Thymus (tissue), 11 donors: ENCODE measurements around the gene AIF1. TPM values are rescaled to one million over a fixed set of nuclear protein-coding genes. Genes with fewer than 3 reads are reported as not detected.

Experiments
- DNase-seq, 9 donors: peaks; one replicate each; pipeline ENCODE4 v3.0.0-alpha.2; 2013; ENCODE audit warnings: low spot score in 9 of 9, low read depth in 6 of 9, missing footprints in 1 of 9
- H3K27ac ChIP-seq, 2 donors: one replicate each; pipeline ENCODE4 v1.5.1; 2013; ENCODE audit warnings: control low read depth in 1 of 2, low read depth in 1 of 2, low read length in 1 of 2, mild to moderate bottlenecking in 1 of 2, moderate library complexity in 1 of 2
- H3K27me3 ChIP-seq, 2 donors: one replicate each; pipeline ENCODE4 v1.5.1; 2013; ENCODE audit warnings: low read length in 1 of 2; ENCODE audit not compliant: control insufficient read depth in 2 of 2, insufficient read depth in 1 of 2
- H3K36me3 ChIP-seq, 2 donors: one replicate each; pipeline ENCODE4 v1.5.1; 2013; ENCODE audit warnings: low read length in 1 of 2, mild to moderate bottlenecking in 1 of 2, moderate library complexity in 1 of 2; ENCODE audit not compliant: control insufficient read depth in 2 of 2, insufficient read depth in 2 of 2
- H3K4me1 ChIP-seq, 2 donors: one replicate each; pipeline ENCODE4 v1.5.1; 2013; ENCODE audit warnings: low read length in 2 of 2; ENCODE audit not compliant: control insufficient read depth in 2 of 2, insufficient read depth in 2 of 2
- H3K4me3 ChIP-seq, 2 donors: one replicate each; pipeline ENCODE4 v1.5.1; 2013; ENCODE audit warnings: low read length in 2 of 2, control low read depth in 1 of 2, mild to moderate bottlenecking in 1 of 2
- H3K9me3 ChIP-seq, 2 donors: one replicate each; pipeline ENCODE4 v1.5.1; 2013; ENCODE audit warnings: low read length in 1 of 2, mild to moderate bottlenecking in 1 of 2; ENCODE audit not compliant: control insufficient read depth in 2 of 2, insufficient read depth in 1 of 2
- WGBS: extraction: QIAGEN DNeasy Blood & Tissue Kit; methylation state at CpG from one replicate; pipeline ENCODE4 v1.1.7; 2013; 5-methylcytosine and 5-hydroxymethylcytosine counted together
- polyA plus RNA-seq: library from polyadenylated mRNA; stranded (reverse); fragments of 200-250 nt; gene quantifications from one replicate; pipeline ENCODE4 v1.2.3, GENCODE V29; 2013
- total RNA-seq: library from RNA; stranded (reverse); fragments of 120-200 nt; gene quantifications from one replicate; pipeline ENCODE4 v1.2.4, GENCODE V29; 2013
- donor health status: healthy.

AIF1 gene
- total and polyA plus RNA-seq, 2 donors, result 198 to 558 TPM

- H3K4me1 ChIP-seq, result no peaks in the 10 kb centered on the region
- no peak overlapping the region for H3K27ac ChIP-seq
- H3K36me3 ChIP-seq, result peaks cover 100% of the 10 kb centered on the region in 2 donors
- H3K27me3 ChIP-seq, result no peaks in the 10 kb centered on the region
- no peak overlapping the region for H3K4me3 ChIP-seq
- 97% methylated on average over 26 of the region's 26 CpGs for WGBS
- DNase-seq, result no peak
- no peaks in the 10 kb centered on the region for H3K9me3 ChIP-seq
Observed at GRCh38 chr6:31632279-31632946, 17.4 kb downstream of the AIF1 start.

GRCh38 chr6:31633447-31633846, 18.4 kb downstream of the AIF1 start:
- H3K27ac ChIP-seq, result no peak overlapping the region

GRCh38 chr6:31634131-31634530, 19.1 kb downstream of the AIF1 start:
- Histone ChIP-seq H3K27ac (no peak overlapping the region), H3K4me3 (no peak overlapping the region), H3K36me3 (peaks cover 94 to 96% of the 10 kb centered on the region in 2 donors), H3K4me1 (no peaks in the 10 kb centered on the region), H3K27me3 (no peaks in the 10 kb centered on the region), H3K9me3 (no peaks in the 10 kb centered on the region)
- DNase-seq, result no peak
- 99% methylated on average over 3 of the region's 3 CpGs for WGBS

More at GRCh38 chr6:31633447-31633846, 18.4 kb downstream of the AIF1 start:
- no peaks in the 10 kb centered on the region for H3K4me1 ChIP-seq
- H3K27me3 ChIP-seq, result no peaks in the 10 kb centered on the region
- WGBS, result 98% methylated on average over 7 of the region's 7 CpGs
- peaks cover 95 to 98% of the 10 kb centered on the region in 2 donors for H3K36me3 ChIP-seq
- H3K4me3 ChIP-seq, result no peak overlapping the region
- H3K9me3 ChIP-seq, result no peaks in the 10 kb centered on the region
- no peak for DNase-seq

- no peaks in the 10 kb centered on the region for H3K9me3 ChIP-seq
- WGBS, result 98% methylated on average over 11 of the region's 11 CpGs
- H3K4me1 ChIP-seq, result no peaks in the 10 kb centered on the region
- H3K4me3 ChIP-seq, result no peak overlapping the region
- H3K27ac ChIP-seq, result no peak overlapping the region
- DNase-seq, result no peak
- H3K27me3 ChIP-seq, result no peaks in the 10 kb centered on the region
- peaks cover 94 to 96% of the 10 kb centered on the region in 2 donors for H3K36me3 ChIP-seq
Observed at GRCh38 chr6:31634969-31635575, 20.0 kb downstream of the AIF1 start.

DNA sequence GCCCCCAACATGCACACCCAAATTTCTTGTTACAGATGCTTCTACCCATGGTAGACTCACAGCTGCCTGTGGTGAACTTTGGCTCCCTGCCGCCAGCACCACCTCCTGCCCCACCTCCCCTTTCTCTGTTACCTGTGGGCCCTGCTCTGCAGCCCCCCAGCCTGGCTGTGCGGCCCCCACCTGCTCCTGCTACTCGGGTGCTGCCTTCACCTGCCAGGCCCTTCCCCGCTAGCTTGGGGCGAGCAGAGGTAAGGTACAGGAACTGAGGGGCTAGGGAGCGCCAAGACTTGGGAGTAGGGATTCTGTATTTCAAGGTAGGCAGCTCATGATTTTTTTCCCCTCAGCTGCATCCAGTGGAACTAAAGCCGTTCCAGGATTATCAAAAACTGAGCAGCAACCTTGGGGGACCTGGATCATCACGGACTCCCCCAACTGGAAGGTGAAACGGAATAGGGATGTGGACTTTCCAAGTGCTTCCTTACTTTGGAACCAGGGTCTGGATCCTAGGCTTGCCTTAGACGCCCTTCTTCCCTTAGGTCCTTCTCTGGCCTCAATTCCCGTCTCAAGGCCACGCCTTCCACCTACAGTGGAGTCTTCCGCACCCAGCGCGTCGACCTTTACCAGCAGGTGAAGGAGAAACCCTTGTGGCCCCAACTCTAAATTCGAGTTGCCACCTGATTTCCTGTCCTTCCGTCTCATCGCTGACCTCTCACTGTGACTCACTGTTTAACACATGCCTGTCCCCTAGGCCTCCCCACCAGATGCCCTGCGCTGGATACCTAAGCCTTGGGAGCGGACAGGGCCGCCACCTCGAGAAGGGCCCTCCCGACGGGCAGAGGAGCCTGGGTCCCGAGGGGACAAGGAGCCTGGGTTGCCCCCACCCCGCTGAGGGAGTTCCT, 21.9 kb downstream of the AIF1 start:
- no peak for DNase-seq
- no peak overlapping the region for H3K27ac ChIP-seq
- H3K27me3 ChIP-seq, result no peaks in the 10 kb centered on the region
- no peak overlapping the region for H3K4me3 ChIP-seq
- H3K4me1 ChIP-seq, result no peaks in the 10 kb centered on the region
- no peaks in the 10 kb centered on the region for H3K9me3 ChIP-seq
- 95% methylated on average over 27 of the region's 27 CpGs for WGBS
- peaks cover 94 to 96% of the 10 kb centered on the region in 2 donors for H3K36me3 ChIP-seq

- H3K36me3 ChIP-seq, result peaks cover 93 to 94% of the 10 kb centered on the region in 2 donors
- no peaks in the 10 kb centered on the region for H3K9me3 ChIP-seq
- no peaks in the 10 kb centered on the region for H3K27me3 ChIP-seq
- no peaks in the 10 kb centered on the region for H3K4me1 ChIP-seq
- no peak overlapping the region for H3K4me3 ChIP-seq
- WGBS, result 97% methylated on average over 9 of the region's 9 CpGs
- no peak for DNase-seq
- no peak overlapping the region for H3K27ac ChIP-seq
Observed at GRCh38 chr6:31639043-31639442, 24.0 kb downstream of the AIF1 start.

GRCh38 chr6:31639449-31639861, 24.4 kb downstream of the AIF1 start:
- Histone ChIP-seq H3K4me3 (no peak overlapping the region), H3K9me3 (no peaks in the 10 kb centered on the region), H3K27me3 (no peaks in the 10 kb centered on the region), H3K4me1 (no peaks in the 10 kb centered on the region), H3K27ac (no peak overlapping the region), H3K36me3 (peaks cover 93 to 94% of the 10 kb centered on the region in 2 donors)
- WGBS, result 95% methylated on average over 10 of the region's 10 CpGs
- no peak for DNase-seq

GRCh38 chr6:31640612-31641011, 25.6 kb downstream of the AIF1 start:
- Histone ChIP-seq H3K27me3 (no peaks in the 10 kb centered on the region), H3K4me1 (no peaks in the 10 kb centered on the region), H3K4me3 (no peak overlapping the region), H3K27ac (peak overlapping the region in 1 of 2 donors; percentile 18), H3K36me3 (peaks cover 93 to 94% of the 10 kb centered on the region in 2 donors), H3K9me3 (no peaks in the 10 kb centered on the region)
- no peak for DNase-seq
- WGBS, result 98% methylated on average over 6 of the region's 6 CpGs

GRCh38 chr6:31641370-31641769, 26.3 kb downstream of the AIF1 start:
- WGBS, result 97% methylated on average over 4 of the region's 4 CpGs
- Histone ChIP-seq H3K9me3 (no peaks in the 10 kb centered on the region), H3K4me3 (no peak overlapping the region), H3K27me3 (no peaks in the 10 kb centered on the region), H3K27ac (no peak overlapping the region), H3K4me1 (no peaks in the 10 kb centered on the region), H3K36me3 (peaks cover 92 to 93% of the 10 kb centered on the region in 2 donors)
- DNase-seq, result no peak
